Measurements from ENCODE around the gene FAM24B. TPM values are rescaled to one million over a fixed set of nuclear protein-coding genes. Genes with fewer than 3 reads are reported as not detected.

Gene FAM24B
- total RNA-seq, 2 experiments from 2014 or later: 9.3 to 11.0 TPM

DNA sequence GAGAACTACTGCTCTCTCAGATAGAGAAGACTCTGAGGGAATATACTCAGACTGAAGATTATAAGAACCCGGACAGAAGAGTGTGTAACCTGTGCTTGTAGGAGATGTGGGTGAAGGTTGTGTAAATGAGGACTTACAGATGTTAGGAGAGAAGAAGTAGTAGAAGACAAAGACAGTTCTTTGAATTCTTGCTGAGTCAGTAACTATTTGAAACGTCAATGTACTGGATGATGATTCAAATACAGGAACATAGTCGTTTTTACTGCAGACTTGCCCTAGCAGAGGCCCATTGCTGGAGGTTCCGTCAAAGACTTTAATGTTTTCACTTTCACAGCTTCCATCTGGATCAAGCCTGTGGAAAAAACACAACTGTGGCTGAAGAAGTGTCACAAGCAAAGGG, 40.5 kb downstream of the FAM24B start:
- Mint-ChIP-seq H3K4me3 (no peak overlapping the region), H3K27ac (no peak overlapping the region), H3K9me3 (ENCODE audit: insufficient read depth) (no peaks in the 10 kb centered on the region)

GRCh38 chr10:122835908-122836307, 43.5 kb downstream of the FAM24B start:
- H3K27me3 Mint-ChIP-seq (ENCODE audit: low read depth): no peaks in the 10 kb centered on the region
- ChIA-PET POLR2A (no interaction called here), CTCF (no interaction called here)
- no peaks in the 10 kb centered on the region for H3K9me3 Mint-ChIP-seq (ENCODE audit: insufficient read depth)
- no peak overlapping the region for H3K27ac Mint-ChIP-seq
- ATAC-seq (no peak), DNase-seq (no peak)
- no peaks in the 10 kb centered on the region for H3K4me1 Mint-ChIP-seq (ENCODE audit: low read depth)
- no peak overlapping the region for H3K4me3 Mint-ChIP-seq
- peaks cover 56% of the 10 kb centered on the region for H3K36me3 Mint-ChIP-seq (ENCODE audit: low read depth)

More for the DNA sequence above, 40.5 kb downstream of the FAM24B start:
- POLR2A ChIA-PET: no interaction called here
- Mint-ChIP-seq H3K36me3 (ENCODE audit: low read depth) (peaks cover 45% of the 10 kb centered on the region), H3K4me1 (ENCODE audit: low read depth) (no peaks in the 10 kb centered on the region), H3K27me3 (ENCODE audit: low read depth) (no peaks in the 10 kb centered on the region)
- CTCF ChIA-PET: no interaction called here
- ATAC-seq (no peak), DNase-seq (no peak)

- Mint-ChIP-seq H3K4me3 (no peak overlapping the region), H3K9me3 (ENCODE audit: insufficient read depth) (no peaks in the 10 kb centered on the region), H3K4me1 (ENCODE audit: low read depth) (no peaks in the 10 kb centered on the region), H3K36me3 (ENCODE audit: low read depth) (peaks cover 34% of the 10 kb centered on the region), H3K27ac (no peak overlapping the region), H3K27me3 (ENCODE audit: low read depth) (peaks cover 2% of the 10 kb centered on the region)
- no peak for DNase-seq
- ChIA-PET POLR2A (no interaction called here), CTCF (no interaction called here)
- no peak for ATAC-seq
Measured at GRCh38 chr10:122830965-122831353, 48.4 kb downstream of the FAM24B start.

GRCh38 chr10:122830273-122830964, 49.0 kb downstream of the FAM24B start:
- H3K27ac Mint-ChIP-seq: no peak overlapping the region
- ChIA-PET POLR2A (no interaction called here), CTCF (no interaction called here)
- ATAC-seq (no peak), DNase-seq (no peak)
- peaks cover 2% of the 10 kb centered on the region for H3K27me3 Mint-ChIP-seq (ENCODE audit: low read depth)
- H3K9me3 Mint-ChIP-seq (ENCODE audit: insufficient read depth): no peaks in the 10 kb centered on the region
- H3K4me3 Mint-ChIP-seq: no peak overlapping the region
- no peaks in the 10 kb centered on the region for H3K4me1 Mint-ChIP-seq (ENCODE audit: low read depth)
- H3K36me3 Mint-ChIP-seq (ENCODE audit: low read depth): peaks cover 32% of the 10 kb centered on the region

GRCh38 chr10:122829454-122829853, 49.9 kb downstream of the FAM24B start:
- no peaks in the 10 kb centered on the region for H3K9me3 Mint-ChIP-seq (ENCODE audit: insufficient read depth)
- POLR2A ChIA-PET: no interaction called here
- no peak for ATAC-seq
- peaks cover 9% of the 10 kb centered on the region for H3K27me3 Mint-ChIP-seq (ENCODE audit: low read depth)
- H3K27ac Mint-ChIP-seq: no peak overlapping the region
- CTCF ChIA-PET: no interaction called here
- peaks cover 27% of the 10 kb centered on the region for H3K36me3 Mint-ChIP-seq (ENCODE audit: low read depth)
- H3K4me3 Mint-ChIP-seq: no peak overlapping the region
- H3K4me1 Mint-ChIP-seq (ENCODE audit: low read depth): no peaks in the 10 kb centered on the region
- DNase-seq: no peak

GRCh38 chr10:122828716-122829255, 50.6 kb downstream of the FAM24B start:
- ChIA-PET POLR2A (no interaction called here), CTCF (no interaction called here)
- H3K27me3 Mint-ChIP-seq (ENCODE audit: low read depth): peaks cover 13% of the 10 kb centered on the region
- ATAC-seq (no peak), DNase-seq (no peak)
- no peaks in the 10 kb centered on the region for H3K4me1 Mint-ChIP-seq (ENCODE audit: low read depth)
- no peak overlapping the region for H3K27ac Mint-ChIP-seq
- H3K9me3 Mint-ChIP-seq (ENCODE audit: insufficient read depth): no peaks in the 10 kb centered on the region
- peaks cover 24% of the 10 kb centered on the region for H3K36me3 Mint-ChIP-seq (ENCODE audit: low read depth)
- no peak overlapping the region for H3K4me3 Mint-ChIP-seq

GRCh38 chr10:122827302-122827701, 52.1 kb downstream of the FAM24B start:
- H3K4me1 Mint-ChIP-seq (ENCODE audit: low read depth): no peaks in the 10 kb centered on the region
- H3K27ac Mint-ChIP-seq: no peak overlapping the region
- ChIA-PET CTCF (interaction anchor here (1.4 kb wide), 1 partner anchor 553 kb away, joined by 3 read pairs; no protein-coding TSS in a partner anchor), POLR2A (no interaction called here)
- no peak for ATAC-seq
- peaks cover 16% of the 10 kb centered on the region for H3K36me3 Mint-ChIP-seq (ENCODE audit: low read depth)
- no peaks in the 10 kb centered on the region for H3K9me3 Mint-ChIP-seq (ENCODE audit: insufficient read depth)
- peaks cover 13% of the 10 kb centered on the region for H3K27me3 Mint-ChIP-seq (ENCODE audit: low read depth)
- no peak for DNase-seq
- no peak overlapping the region for H3K4me3 Mint-ChIP-seq

GRCh38 chr10:122822973-122823690, 56.2 kb downstream of the FAM24B start:
- POLR2A ChIA-PET: no interaction called here
- no peaks in the 10 kb centered on the region for H3K36me3 Mint-ChIP-seq (ENCODE audit: low read depth)
- ATAC-seq: no peak

DNA sequence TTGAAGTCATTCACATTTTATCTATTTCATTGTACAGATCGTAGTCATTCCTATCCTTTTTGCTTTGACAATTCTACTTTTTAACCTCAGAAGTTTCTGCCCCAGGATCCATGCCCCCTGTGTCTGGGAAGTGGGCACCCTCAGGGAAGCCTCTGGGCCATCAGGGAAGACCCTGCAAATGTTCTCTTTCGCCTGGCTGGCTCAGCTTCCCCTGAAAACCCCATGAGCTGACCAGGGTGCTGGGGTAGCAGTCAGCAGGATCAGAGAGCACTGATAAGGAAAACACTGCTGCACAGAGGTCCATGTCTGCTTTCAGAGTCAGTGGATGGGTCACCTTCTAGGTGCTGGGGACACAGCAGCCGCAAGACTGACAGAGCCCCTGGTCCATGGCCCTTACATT, 57.6 kb downstream of the FAM24B start:
- no peak overlapping the region for H3K4me3 Mint-ChIP-seq
- no peak overlapping the region for H3K27ac Mint-ChIP-seq
- H3K4me1 Mint-ChIP-seq (ENCODE audit: low read depth): no peaks in the 10 kb centered on the region
- ATAC-seq: no peak
- H3K27me3 Mint-ChIP-seq (ENCODE audit: low read depth): peaks cover 35% of the 10 kb centered on the region
- DNase-seq: no peak
- H3K9me3 Mint-ChIP-seq (ENCODE audit: insufficient read depth): no peaks in the 10 kb centered on the region
- H3K36me3 Mint-ChIP-seq (ENCODE audit: low read depth): no peaks in the 10 kb centered on the region
- ChIA-PET CTCF (interaction anchor here (0.6 kb wide), 1 partner anchor 20 kb away, joined by 3 read pairs; no protein-coding TSS in a partner anchor), POLR2A (no interaction called here)

More at GRCh38 chr10:122822973-122823690, 56.2 kb downstream of the FAM24B start:
- no peaks in the 10 kb centered on the region for H3K4me1 Mint-ChIP-seq (ENCODE audit: low read depth)
- no peak for DNase-seq
- no peak overlapping the region for H3K4me3 Mint-ChIP-seq
- H3K27ac Mint-ChIP-seq: no peak overlapping the region
- H3K9me3 Mint-ChIP-seq (ENCODE audit: insufficient read depth): no peaks in the 10 kb centered on the region
- CTCF ChIA-PET: no interaction called here
- peaks cover 25% of the 10 kb centered on the region for H3K27me3 Mint-ChIP-seq (ENCODE audit: low read depth)

DNA sequence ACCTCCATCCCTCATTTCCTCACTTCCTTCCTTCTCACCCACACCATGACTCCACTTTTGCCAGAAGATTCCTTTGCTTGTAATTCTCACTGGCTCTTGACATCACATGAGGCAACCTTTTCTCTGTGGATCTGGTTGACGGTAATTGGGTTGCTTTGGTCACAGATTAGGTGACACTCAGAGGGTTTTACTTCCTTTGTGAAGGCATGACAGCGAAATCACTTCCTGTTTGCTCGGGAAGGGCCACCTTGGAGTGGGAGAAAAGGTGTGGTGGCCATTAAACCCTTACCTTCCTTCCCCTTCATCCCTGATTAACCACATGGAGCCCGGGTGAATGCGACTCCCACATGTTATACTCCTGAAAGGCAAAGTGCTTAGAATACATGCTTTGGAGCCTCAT, 63.9 kb downstream of the FAM24B start:
- H3K4me1 Mint-ChIP-seq (ENCODE audit: low read depth): peaks cover 2% of the 10 kb centered on the region
- H3K36me3 Mint-ChIP-seq (ENCODE audit: low read depth): no peaks in the 10 kb centered on the region
- no peak overlapping the region for H3K27ac Mint-ChIP-seq
- H3K4me3 Mint-ChIP-seq: no peak overlapping the region
- ATAC-seq (no peak), DNase-seq (no peak)
- ChIA-PET POLR2A (no interaction called here), CTCF (no interaction called here)
- H3K9me3 Mint-ChIP-seq (ENCODE audit: insufficient read depth): no peaks in the 10 kb centered on the region
- peaks cover 20% of the 10 kb centered on the region for H3K27me3 Mint-ChIP-seq (ENCODE audit: low read depth)

DNA sequence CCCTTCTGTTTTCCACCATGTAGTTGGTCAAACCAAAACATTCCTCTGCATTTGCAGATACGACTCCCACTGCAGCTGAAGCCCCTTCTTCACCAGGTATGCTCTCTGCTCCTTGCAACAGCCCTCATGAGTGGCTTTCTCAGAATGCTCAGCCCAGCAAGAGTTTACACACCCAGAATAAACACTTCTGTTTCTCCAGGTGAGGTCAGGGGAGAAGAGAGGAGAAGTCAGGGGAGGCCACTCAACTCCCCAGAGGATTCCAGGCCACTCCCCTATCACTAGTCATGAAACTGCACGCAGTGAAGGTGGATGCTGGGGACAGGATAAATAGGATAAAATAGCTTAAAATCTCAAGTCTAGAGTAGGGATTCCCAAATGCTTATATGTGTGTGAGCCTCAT, 64.9 kb downstream of the FAM24B start:
- ATAC-seq: no peak
- no peak overlapping the region for H3K4me3 Mint-ChIP-seq
- ChIA-PET CTCF (no interaction called here), POLR2A (no interaction called here)
- H3K27me3 Mint-ChIP-seq (ENCODE audit: low read depth): peaks cover 18% of the 10 kb centered on the region
- H3K27ac Mint-ChIP-seq: no peak overlapping the region
- DNase-seq: no peak
- H3K36me3 Mint-ChIP-seq (ENCODE audit: low read depth): no peaks in the 10 kb centered on the region
- peaks cover 2% of the 10 kb centered on the region for H3K4me1 Mint-ChIP-seq (ENCODE audit: low read depth)
- H3K9me3 Mint-ChIP-seq (ENCODE audit: insufficient read depth): no peaks in the 10 kb centered on the region

GRCh38 chr10:122812751-122813150, 66.6 kb downstream of the FAM24B start:
- Mint-ChIP-seq H3K36me3 (ENCODE audit: low read depth) (no peaks in the 10 kb centered on the region), H3K9me3 (ENCODE audit: insufficient read depth) (no peaks in the 10 kb centered on the region), H3K27ac (no peak overlapping the region), H3K4me1 (ENCODE audit: low read depth) (peaks cover 2% of the 10 kb centered on the region), H3K4me3 (no peak overlapping the region), H3K27me3 (ENCODE audit: low read depth) (peaks cover 6% of the 10 kb centered on the region)
- ATAC-seq (no peak), DNase-seq (no peak)
- ChIA-PET POLR2A (no interaction called here), CTCF (no interaction called here)
